GM12874 (cell line): ENCODE measurements around the gene HHAT.

Experiments
- CTCF ChIP-seq: IDR thresholded peaks from 2 replicates; pipeline ENCODE4 v1.5.1; 2011; ENCODE audit warnings: low read depth, mild to moderate bottlenecking, control low read depth, low read length, moderate library complexity; ENCODE audit not compliant: insufficient read depth

Gene HHAT

GRCh38 chr1:210315529-210315928 is 13.2 kb upstream of the HHAT start:
- no peak for TF ChIP-seq CTCF

GRCh38 chr1:210321131-210321530 is 7.6 kb upstream of the HHAT start:
- TF ChIP-seq CTCF: no peak

GRCh38 chr1:210321552-210321951 is 7.2 kb upstream of the HHAT start:
- no peak for TF ChIP-seq CTCF

GRCh38 chr1:210323957-210324356 is 4.7 kb upstream of the HHAT start:
- no peak for TF ChIP-seq CTCF

GRCh38 chr1:210325026-210325670 is 3.6 kb upstream of the HHAT start:
- no peak for TF ChIP-seq CTCF

- no peak for TF ChIP-seq CTCF
Measured at GRCh38 chr1:210328032-210328745, 513 bp upstream of the HHAT start.

GRCh38 chr1:210330279-210330866 is 1.7 kb downstream of the HHAT start:
- no peak for TF ChIP-seq CTCF
